Measurements from ENCODE around the gene MZB1.

Gene MZB1

GRCh38 chr5:139402561-139403158 lies 12.9 kb upstream of the MZB1 start:
- no peak overlapping the region for H3K27ac ChIP-seq (ENCODE audit: low read depth, low read length)
- no peaks in the 10 kb centered on the region for H3K27me3 ChIP-seq (ENCODE audit: control insufficient read depth in 1 of 2, insufficient read depth in 2 of 2, low read length in 2 of 2)
- peaks cover 21 to 23% of the 10 kb centered on the region in 2 donors for H3K4me1 ChIP-seq (ENCODE audit: control insufficient read depth in 1 of 2, insufficient read depth in 2 of 2, low read length in 2 of 2)
- H3K4me3 ChIP-seq (ENCODE audit: low read depth in 1 of 2, low read length in 2 of 2): no peak overlapping the region
- H3K36me3 ChIP-seq (ENCODE audit: control insufficient read depth in 1 of 2, insufficient read depth in 2 of 2, low read length in 2 of 2): no peaks in the 10 kb centered on the region
- H3K9ac ChIP-seq (ENCODE audit: low read depth in 1 of 2, low read length in 2 of 2): no peak overlapping the region
- no peaks in the 10 kb centered on the region for H3K9me3 ChIP-seq (ENCODE audit: control insufficient read depth in 1 of 2, low read length in 2 of 2)

GRCh38 chr5:139401546-139401945 lies 11.8 kb upstream of the MZB1 start:
- H3K9ac ChIP-seq (ENCODE audit: low read depth in 1 of 2, low read length in 2 of 2): no peak overlapping the region
- H3K27ac ChIP-seq (ENCODE audit: low read depth, low read length): no peak overlapping the region
- H3K9me3 ChIP-seq (ENCODE audit: control insufficient read depth in 1 of 2, low read length in 2 of 2): no peaks in the 10 kb centered on the region

GRCh38 chr5:139399501-139400121 lies 9.9 kb upstream of the MZB1 start:
- Histone ChIP-seq H3K27ac (ENCODE audit: low read depth, low read length) (no peak overlapping the region), H3K27me3 (ENCODE audit: control insufficient read depth in 1 of 2, insufficient read depth in 2 of 2, low read length in 2 of 2) (no peaks in the 10 kb centered on the region), H3K9ac (ENCODE audit: low read depth in 1 of 2, low read length in 2 of 2) (no peak overlapping the region), H3K36me3 (ENCODE audit: control insufficient read depth in 1 of 2, insufficient read depth in 2 of 2, low read length in 2 of 2) (no peaks in the 10 kb centered on the region), H3K9me3 (ENCODE audit: control insufficient read depth in 1 of 2, low read length in 2 of 2) (no peaks in the 10 kb centered on the region), H3K4me3 (ENCODE audit: low read depth in 1 of 2, low read length in 2 of 2) (no peak overlapping the region), H3K4me1 (ENCODE audit: control insufficient read depth in 1 of 2, insufficient read depth in 2 of 2, low read length in 2 of 2) (peaks cover 13 to 15% of the 10 kb centered on the region in 2 donors)

More at GRCh38 chr5:139401546-139401945, 11.8 kb upstream of the MZB1 start:
- Histone ChIP-seq H3K36me3 (ENCODE audit: control insufficient read depth in 1 of 2, insufficient read depth in 2 of 2, low read length in 2 of 2) (no peaks in the 10 kb centered on the region), H3K27me3 (ENCODE audit: control insufficient read depth in 1 of 2, insufficient read depth in 2 of 2, low read length in 2 of 2) (no peaks in the 10 kb centered on the region), H3K4me3 (ENCODE audit: low read depth in 1 of 2, low read length in 2 of 2) (no peak overlapping the region), H3K4me1 (ENCODE audit: control insufficient read depth in 1 of 2, insufficient read depth in 2 of 2, low read length in 2 of 2) (peaks cover 15 to 17% of the 10 kb centered on the region in 2 donors)

- no peak overlapping the region for H3K9ac ChIP-seq (ENCODE audit: low read depth in 1 of 2, low read length in 2 of 2)
- H3K27ac ChIP-seq (ENCODE audit: low read depth, low read length): no peak overlapping the region
- no peaks in the 10 kb centered on the region for H3K9me3 ChIP-seq (ENCODE audit: control insufficient read depth in 1 of 2, low read length in 2 of 2)
- no peaks in the 10 kb centered on the region for H3K36me3 ChIP-seq (ENCODE audit: control insufficient read depth in 1 of 2, insufficient read depth in 2 of 2, low read length in 2 of 2)
- H3K4me1 ChIP-seq (ENCODE audit: control insufficient read depth in 1 of 2, insufficient read depth in 2 of 2, low read length in 2 of 2): peaks cover 8 to 13% of the 10 kb centered on the region in 2 donors
- peaks cover 0 to 10% of the 10 kb centered on the region in 2 donors for H3K27me3 ChIP-seq (ENCODE audit: control insufficient read depth in 1 of 2, insufficient read depth in 2 of 2, low read length in 2 of 2)
- no peak overlapping the region for H3K4me3 ChIP-seq (ENCODE audit: low read depth in 1 of 2, low read length in 2 of 2)
Measured at GRCh38 chr5:139397921-139398320, 8.2 kb upstream of the MZB1 start.

GRCh38 chr5:139396691-139397090 lies 7.0 kb upstream of the MZB1 start:
- Histone ChIP-seq H3K9me3 (ENCODE audit: control insufficient read depth in 1 of 2, low read length in 2 of 2) (no peaks in the 10 kb centered on the region), H3K27ac (ENCODE audit: low read depth, low read length) (no peak overlapping the region), H3K4me3 (ENCODE audit: low read depth in 1 of 2, low read length in 2 of 2) (no peak overlapping the region), H3K36me3 (ENCODE audit: control insufficient read depth in 1 of 2, insufficient read depth in 2 of 2, low read length in 2 of 2) (no peaks in the 10 kb centered on the region), H3K4me1 (ENCODE audit: control insufficient read depth in 1 of 2, insufficient read depth in 2 of 2, low read length in 2 of 2) (peaks cover 7 to 21% of the 10 kb centered on the region in 2 donors), H3K27me3 (ENCODE audit: control insufficient read depth in 1 of 2, insufficient read depth in 2 of 2, low read length in 2 of 2) (peaks cover 0 to 10% of the 10 kb centered on the region in 2 donors), H3K9ac (ENCODE audit: low read depth in 1 of 2, low read length in 2 of 2) (no peak overlapping the region)

- Histone ChIP-seq H3K27me3 (ENCODE audit: control insufficient read depth in 1 of 2, insufficient read depth in 2 of 2, low read length in 2 of 2) (peaks cover 0 to 10% of the 10 kb centered on the region in 2 donors), H3K4me1 (ENCODE audit: control insufficient read depth in 1 of 2, insufficient read depth in 2 of 2, low read length in 2 of 2) (peaks cover 13 to 27% of the 10 kb centered on the region in 2 donors), H3K4me3 (ENCODE audit: low read depth in 1 of 2, low read length in 2 of 2) (no peak overlapping the region), H3K27ac (ENCODE audit: low read depth, low read length) (no peak overlapping the region), H3K9ac (ENCODE audit: low read depth in 1 of 2, low read length in 2 of 2) (no peak overlapping the region), H3K9me3 (ENCODE audit: control insufficient read depth in 1 of 2, low read length in 2 of 2) (no peaks in the 10 kb centered on the region), H3K36me3 (ENCODE audit: control insufficient read depth in 1 of 2, insufficient read depth in 2 of 2, low read length in 2 of 2) (no peaks in the 10 kb centered on the region)
Measured at GRCh38 chr5:139395844-139396640, 6.3 kb upstream of the MZB1 start.

- no peaks in the 10 kb centered on the region for H3K36me3 ChIP-seq (ENCODE audit: control insufficient read depth in 1 of 2, insufficient read depth in 2 of 2, low read length in 2 of 2)
- peaks cover 21 to 38% of the 10 kb centered on the region in 2 donors for H3K4me1 ChIP-seq (ENCODE audit: control insufficient read depth in 1 of 2, insufficient read depth in 2 of 2, low read length in 2 of 2)
- no peaks in the 10 kb centered on the region for H3K9me3 ChIP-seq (ENCODE audit: control insufficient read depth in 1 of 2, low read length in 2 of 2)
- peaks cover 0 to 10% of the 10 kb centered on the region in 2 donors for H3K27me3 ChIP-seq (ENCODE audit: control insufficient read depth in 1 of 2, insufficient read depth in 2 of 2, low read length in 2 of 2)
- H3K4me3 ChIP-seq (ENCODE audit: low read depth in 1 of 2, low read length in 2 of 2): peak within 1 kb of the TSS; percentile 74 to 75
- no peak within 1 kb of the TSS for H3K27ac ChIP-seq (ENCODE audit: low read depth, low read length)
- peak within 1 kb of the TSS; percentile 59 to 78 for H3K9ac ChIP-seq (ENCODE audit: low read depth in 1 of 2, low read length in 2 of 2)
Measured at GRCh38 chr5:139394654-139395566, 5.2 kb upstream of the MZB1 start, which contains the start of gene PROB1. Gene PROB1, minus strand, starts transcription at chr5:139395104. Its CDS starts 23 bp downstream, at chr5:139395081.

- Histone ChIP-seq H3K27ac (ENCODE audit: low read depth, low read length) (no peak overlapping the region), H3K27me3 (ENCODE audit: control insufficient read depth in 1 of 2, insufficient read depth in 2 of 2, low read length in 2 of 2) (peaks cover 0 to 10% of the 10 kb centered on the region in 2 donors), H3K4me3 (ENCODE audit: low read depth in 1 of 2, low read length in 2 of 2) (peak overlapping the region; percentile 74 to 75), H3K4me1 (ENCODE audit: control insufficient read depth in 1 of 2, insufficient read depth in 2 of 2, low read length in 2 of 2) (peaks cover 21 to 45% of the 10 kb centered on the region in 2 donors), H3K9me3 (ENCODE audit: control insufficient read depth in 1 of 2, low read length in 2 of 2) (no peaks in the 10 kb centered on the region), H3K36me3 (ENCODE audit: control insufficient read depth in 1 of 2, insufficient read depth in 2 of 2, low read length in 2 of 2) (no peaks in the 10 kb centered on the region), H3K9ac (ENCODE audit: low read depth in 1 of 2, low read length in 2 of 2) (peak overlapping the region; percentile 59 to 78)
Measured at GRCh38 chr5:139394123-139394653, 4.5 kb upstream of the MZB1 start.

GRCh38 chr5:139393497-139394122 lies 3.9 kb upstream of the MZB1 start:
- peak overlapping the region; percentile 59 to 78 for H3K9ac ChIP-seq (ENCODE audit: low read depth in 1 of 2, low read length in 2 of 2)
- H3K36me3 ChIP-seq (ENCODE audit: control insufficient read depth in 1 of 2, insufficient read depth in 2 of 2, low read length in 2 of 2): no peaks in the 10 kb centered on the region
- H3K9me3 ChIP-seq (ENCODE audit: control insufficient read depth in 1 of 2, low read length in 2 of 2): no peaks in the 10 kb centered on the region
- H3K27ac ChIP-seq (ENCODE audit: low read depth, low read length): no peak overlapping the region
- peak overlapping the region; percentile 74 to 75 for H3K4me3 ChIP-seq (ENCODE audit: low read depth in 1 of 2, low read length in 2 of 2)
- H3K27me3 ChIP-seq (ENCODE audit: control insufficient read depth in 1 of 2, insufficient read depth in 2 of 2, low read length in 2 of 2): peaks cover 0 to 10% of the 10 kb centered on the region in 2 donors
- peaks cover 21 to 48% of the 10 kb centered on the region in 2 donors for H3K4me1 ChIP-seq (ENCODE audit: control insufficient read depth in 1 of 2, insufficient read depth in 2 of 2, low read length in 2 of 2)

Measured in duodenal mucosa (tissue), 2 donors.